ENCODE data around the gene KREMEN1.

Gene KREMEN1

GRCh38 chr22:29205594-29206371, 132.9 kb downstream of the KREMEN1 start, which contains the start of gene EMID1:
TSS of gene EMID1 (plus strand) at chr22:29205896. CDS start at chr22:29206039, 143 bp downstream.
- DNase-seq (ENCODE audit: low read depth in 2 of 2), result no peak

GRCh38 chr22:29206372-29207242, 133.8 kb downstream of the KREMEN1 start:
- no peak for DNase-seq (ENCODE audit: low read depth in 2 of 2)

- DNase-seq (ENCODE audit: low read depth in 2 of 2), result no peak
Measured at GRCh38 chr22:29207243-29207550, 134.4 kb downstream of the KREMEN1 start.

- DNase-seq (ENCODE audit: low read depth in 2 of 2), result no peak
Measured at GRCh38 chr22:29207562-29208501, 135.0 kb downstream of the KREMEN1 start.

GRCh38 chr22:29208502-29208862, 135.6 kb downstream of the KREMEN1 start:
- DNase-seq (ENCODE audit: low read depth in 2 of 2), result no peak

- DNase-seq (ENCODE audit: low read depth in 2 of 2), result no peak
Measured at GRCh38 chr22:29208879-29209623, 136.2 kb downstream of the KREMEN1 start.

GRCh38 chr22:29209624-29209929, 136.7 kb downstream of the KREMEN1 start:
- DNase-seq (ENCODE audit: low read depth in 2 of 2), result no peak

- no peak for DNase-seq (ENCODE audit: low read depth in 2 of 2)
Measured at GRCh38 chr22:29211066-29211465, 138.2 kb downstream of the KREMEN1 start.

- DNase-seq (ENCODE audit: low read depth in 2 of 2), result no peak
Measured at GRCh38 chr22:29211466-29211865, 138.6 kb downstream of the KREMEN1 start.

GRCh38 chr22:29212743-29213142, 139.9 kb downstream of the KREMEN1 start:
- no peak for DNase-seq (ENCODE audit: low read depth in 2 of 2)

- DNase-seq (ENCODE audit: low read depth in 2 of 2), result no peak
Measured at GRCh38 chr22:29213493-29213892, 140.7 kb downstream of the KREMEN1 start.

GRCh38 chr22:29214232-29214631, 141.4 kb downstream of the KREMEN1 start:
- no peak for DNase-seq (ENCODE audit: low read depth in 2 of 2)

GRCh38 chr22:29215012-29215860, 142.4 kb downstream of the KREMEN1 start:
- no peak for DNase-seq (ENCODE audit: low read depth in 2 of 2)

- no peak for DNase-seq (ENCODE audit: low read depth in 2 of 2)
Measured at GRCh38 chr22:29216011-29216872, 143.4 kb downstream of the KREMEN1 start.

GRCh38 chr22:29216873-29217666, 144.2 kb downstream of the KREMEN1 start:
- DNase-seq (ENCODE audit: low read depth in 2 of 2), result no peak
